ENCODE data around the gene TECPR2. TPM values are rescaled to one million over a fixed set of nuclear protein-coding genes. Genes with fewer than 3 reads are reported as not detected.

TECPR2 gene
- total and polyA plus RNA-seq, 2 donors from 2014 or later, result 6.0 to 30.2 TPM

DNA sequence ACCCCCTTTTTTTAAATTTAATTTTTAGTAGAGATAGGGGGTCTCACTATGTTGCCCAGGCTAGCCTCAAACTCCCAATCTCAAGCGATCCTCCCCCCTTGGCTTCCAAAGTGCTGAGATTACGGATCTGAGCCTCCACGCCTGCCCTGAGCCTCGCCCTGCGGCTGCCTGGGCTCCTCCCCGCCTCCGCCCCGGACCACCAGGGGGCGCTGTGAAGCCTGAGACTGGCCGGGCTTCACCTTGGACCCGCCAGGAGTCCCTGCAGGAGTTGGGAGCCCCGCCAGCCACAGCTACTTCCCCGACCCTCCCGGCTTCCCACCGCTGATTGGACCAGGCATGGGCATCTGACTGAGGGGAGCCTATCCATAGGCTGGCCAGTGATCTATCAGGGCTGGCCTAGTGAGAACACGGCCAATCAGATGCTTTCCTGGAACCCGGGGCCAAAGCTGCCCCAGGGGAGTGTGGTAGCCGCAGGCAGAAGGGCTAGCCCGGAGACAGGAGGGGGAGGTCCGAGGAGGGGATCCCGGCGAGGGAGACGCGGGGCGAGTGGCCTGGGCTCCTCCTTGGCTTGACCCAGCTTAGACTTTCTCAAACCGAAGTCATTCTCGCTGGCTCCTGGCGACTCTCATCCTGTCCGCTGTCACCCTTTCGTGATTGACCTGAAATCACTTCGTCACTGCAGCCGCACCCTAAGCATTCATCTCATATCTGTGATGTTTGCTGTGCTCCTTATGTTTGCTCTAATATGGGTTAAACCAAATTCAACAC, 161.9 kb downstream of the TECPR2 start:
- TF ChIP-seq, protein P1, sequence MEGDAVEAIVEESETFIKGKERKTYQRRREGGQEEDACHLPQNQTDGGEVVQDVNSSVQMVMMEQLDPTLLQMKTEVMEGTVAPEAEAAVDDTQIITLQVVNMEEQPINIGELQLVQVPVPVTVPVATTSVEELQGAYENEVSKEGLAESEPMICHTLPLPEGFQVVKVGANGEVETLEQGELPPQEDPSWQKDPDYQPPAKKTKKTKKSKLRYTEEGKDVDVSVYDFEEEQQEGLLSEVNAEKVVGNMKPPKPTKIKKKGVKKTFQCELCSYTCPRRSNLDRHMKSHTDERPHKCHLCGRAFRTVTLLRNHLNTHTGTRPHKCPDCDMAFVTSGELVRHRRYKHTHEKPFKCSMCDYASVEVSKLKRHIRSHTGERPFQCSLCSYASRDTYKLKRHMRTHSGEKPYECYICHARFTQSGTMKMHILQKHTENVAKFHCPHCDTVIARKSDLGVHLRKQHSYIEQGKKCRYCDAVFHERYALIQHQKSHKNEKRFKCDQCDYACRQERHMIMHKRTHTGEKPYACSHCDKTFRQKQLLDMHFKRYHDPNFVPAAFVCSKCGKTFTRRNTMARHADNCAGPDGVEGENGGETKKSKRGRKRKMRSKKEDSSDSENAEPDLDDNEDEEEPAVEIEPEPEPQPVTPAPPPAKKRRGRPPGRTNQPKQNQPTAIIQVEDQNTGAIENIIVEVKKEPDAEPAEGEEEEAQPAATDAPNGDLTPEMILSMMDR (IDR thresholded peaks at IDR 0.05; ENCODE audit: borderline replicate concordance, extremely low read depth, insufficient read depth), result peak; percentile 93
- Histone ChIP-seq H3K36me3 (ENCODE audit: control insufficient read depth in 2 of 3, insufficient read depth in 3 of 3, low read length in 3 of 3) (no peaks in the 10 kb centered on the region), H3K4me3 (ENCODE audit: low read length in 3 of 3) (peak overlapping the region; percentile 73 to 87 (median 78)), H3K9me3 (ENCODE audit: control insufficient read depth in 2 of 3, insufficient read depth in 1 of 3, low read length in 3 of 3) (no peaks in the 10 kb centered on the region), H3K9ac (ENCODE audit: low read length in 3 of 3) (peak overlapping the region; percentile 46 to 68 (median 61)), H3K27me3 (ENCODE audit: control insufficient read depth, insufficient read depth, low read length) (no peaks in the 10 kb centered on the region), H3K27ac (ENCODE audit: low read depth in 2 of 2, low read length in 2 of 2) (peak overlapping the region; percentile 62 to 74), H3K4me1 (ENCODE audit: control insufficient read depth in 2 of 3, insufficient read depth in 2 of 3, low read depth in 1 of 3, low read length in 3 of 3) (peaks cover 0 to 6% (median 3%) of the 10 kb centered on the region in 3 donors)
- FAIRE-seq, result peak; percentile 45
- DNase-seq, result peak; percentile 99
- intact Hi-C loops (cut with DNase I), result no loop called here

DNA sequence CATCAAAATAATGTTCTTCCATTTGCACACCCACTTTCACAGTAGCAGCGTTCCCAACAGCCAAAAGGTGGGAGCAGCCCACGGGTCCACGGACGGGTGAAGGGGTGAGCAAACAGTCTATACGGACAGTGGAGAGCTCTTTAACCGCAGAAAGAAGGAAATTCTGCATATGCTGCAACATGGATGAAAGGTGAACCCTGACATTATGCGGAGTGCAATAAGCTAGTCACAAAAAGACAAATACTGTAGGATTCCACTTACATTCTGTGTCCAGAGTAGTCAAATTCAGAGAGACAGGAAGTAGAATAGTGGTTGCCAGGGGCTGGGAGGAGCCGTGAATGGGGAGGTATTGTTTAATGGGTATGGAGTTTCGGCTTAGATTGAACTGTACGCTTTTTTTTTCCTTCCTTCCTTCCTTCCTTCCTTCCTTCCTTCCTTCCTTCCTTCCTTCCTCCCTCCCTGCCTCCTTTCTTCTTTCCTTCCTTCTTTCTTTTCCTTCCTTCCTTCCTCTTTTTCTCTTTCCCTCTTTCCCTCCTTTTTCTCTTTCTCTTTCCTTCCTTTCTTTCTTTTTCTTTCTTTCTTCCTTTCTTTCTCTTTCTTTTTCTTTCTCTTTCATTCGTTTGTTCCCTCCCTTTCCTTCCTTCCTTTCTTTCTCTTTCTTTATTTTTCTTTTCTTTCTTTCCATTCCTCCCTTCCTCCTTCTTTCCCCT, 162.6 kb downstream of the TECPR2 start:
- intact Hi-C loops (cut with DNase I), result no loop called here
- peak overlapping the region; percentile 62 to 74 for H3K27ac ChIP-seq (ENCODE audit: low read depth in 2 of 2, low read length in 2 of 2)
- peak in 2 of 5 donors; percentile 71 to 84 for DNase-seq

DNA sequence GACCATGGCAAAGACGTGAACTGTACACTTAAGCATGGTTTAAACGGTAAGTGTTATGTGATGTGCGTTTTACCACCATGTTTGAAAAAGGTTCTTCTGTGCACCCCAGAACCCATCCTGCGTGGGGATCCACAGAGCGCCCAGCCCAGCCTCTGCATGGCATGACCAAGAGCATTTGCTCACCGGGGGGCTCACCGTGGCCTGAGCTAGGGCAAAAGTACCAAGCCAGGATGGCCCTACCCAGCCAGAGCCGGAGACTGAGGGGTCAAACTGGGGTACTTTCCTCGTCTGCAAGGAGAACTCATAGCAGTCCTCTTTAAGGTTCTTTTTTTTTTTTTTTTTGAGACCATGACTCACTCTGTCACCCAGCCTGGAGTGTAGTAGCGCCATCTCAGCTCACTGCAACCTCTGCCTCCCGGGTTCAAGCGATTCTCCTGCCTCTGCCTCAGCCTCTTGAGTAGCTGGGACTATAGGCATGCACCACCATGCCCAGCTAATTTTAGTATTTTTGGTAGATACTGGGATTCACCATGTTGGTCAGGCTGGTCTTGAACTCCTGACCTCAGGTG, 163.3 kb downstream of the TECPR2 start:
- Histone ChIP-seq H3K4me3 (ENCODE audit: low read length in 3 of 3) (no peak overlapping the region), H3K27ac (ENCODE audit: low read depth in 2 of 2, low read length in 2 of 2) (no peak overlapping the region), H3K36me3 (ENCODE audit: control insufficient read depth in 2 of 3, insufficient read depth in 3 of 3, low read length in 3 of 3) (no peaks in the 10 kb centered on the region), H3K9me3 (ENCODE audit: control insufficient read depth in 2 of 3, insufficient read depth in 1 of 3, low read length in 3 of 3) (no peaks in the 10 kb centered on the region), H3K27me3 (ENCODE audit: control insufficient read depth, insufficient read depth, low read length) (no peaks in the 10 kb centered on the region), H3K4me1 (ENCODE audit: control insufficient read depth in 2 of 3, insufficient read depth in 2 of 3, low read depth in 1 of 3, low read length in 3 of 3) (peaks cover 0 to 6% (median 3%) of the 10 kb centered on the region in 3 donors), H3K9ac (ENCODE audit: low read length in 3 of 3) (no peak overlapping the region)
- TF ChIP-seq, protein P1 (IDR thresholded peaks at IDR 0.05; ENCODE audit: borderline replicate concordance, extremely low read depth, insufficient read depth), result no peak
- intact Hi-C loops (cut with DNase I), result no loop called here
- DNase-seq (peak in 2 of 5 donors; percentile 39 to 79), FAIRE-seq (no peak)

More for the DNA sequence above, 162.6 kb downstream of the TECPR2 start:
- H3K9me3 ChIP-seq (ENCODE audit: control insufficient read depth in 2 of 3, insufficient read depth in 1 of 3, low read length in 3 of 3), result no peaks in the 10 kb centered on the region
- H3K9ac ChIP-seq (ENCODE audit: low read length in 3 of 3), result peak overlapping the region; percentile 30 to 68 (median 61)
- H3K36me3 ChIP-seq (ENCODE audit: control insufficient read depth in 2 of 3, insufficient read depth in 3 of 3, low read length in 3 of 3), result no peaks in the 10 kb centered on the region
- no peaks in the 10 kb centered on the region for H3K27me3 ChIP-seq (ENCODE audit: control insufficient read depth, insufficient read depth, low read length)
- TF ChIP-seq, protein P1 (IDR thresholded peaks at IDR 0.05; ENCODE audit: borderline replicate concordance, extremely low read depth, insufficient read depth), result no peak
- H3K4me3 ChIP-seq (ENCODE audit: low read length in 3 of 3), result peak overlapping the region; percentile 73 to 87 (median 78)
- peaks cover 0 to 6% (median 3%) of the 10 kb centered on the region in 3 donors for H3K4me1 ChIP-seq (ENCODE audit: control insufficient read depth in 2 of 3, insufficient read depth in 2 of 3, low read depth in 1 of 3, low read length in 3 of 3)
- no peak for FAIRE-seq
